Stomach (tissue), 4 donors: ENCODE data around the gene IFT27.

Experiments
- CTCF ChIP-seq, 7 experiments: fragments of 450-650 bp in 4 of 7; fragments of 200-600 bp in 3 of 7; sonication (generic) in 3 of 7; IDR thresholded peaks; one replicate each; pipeline ENCODE4 v1.5.1; 2016 to 2019; ENCODE audit warnings: antibody characterized with exemption in 7 of 7, control low read depth in 2 of 7, mild to moderate bottlenecking in 1 of 7
- EP300 ChIP-seq: sonication (generic); formaldehyde crosslinking; IDR thresholded peaks from one replicate; pipeline ENCODE4 v1.6.1; 2017; ENCODE audit warnings: antibody characterized with exemption
- POLR2A ChIP-seq, 4 donors: fragments of 450-650 bp; IDR thresholded peaks; one replicate each; pipeline ENCODE4 v1.6.1; 2016; ENCODE audit warnings: antibody characterized with exemption in 4 of 4, control low read depth in 2 of 4, mild to moderate bottlenecking in 1 of 4, moderate library complexity in 1 of 4
- POLR2AphosphoS5 ChIP-seq, 3 donors: sonication (generic); formaldehyde crosslinking; IDR thresholded peaks; one replicate each; pipeline ENCODE4 v1.6.1; 2016; ENCODE audit warnings: antibody characterized with exemption in 3 of 3

- TF ChIP-seq CTCF (IDR thresholded peaks at IDR 0.05) = no peak
- no peak for TF ChIP-seq POLR2A (IDR thresholded peaks at IDR 0.05)
- no peak for TF ChIP-seq EP300
- no peak for TF ChIP-seq POLR2AphosphoS5 (IDR thresholded peaks at IDR 0.05)
Measured at GRCh38 chr22:36743011-36743410, 32.9 kb downstream of the IFT27 start.
